BJ (cell line): Measurements from ENCODE around the gene ABITRAM. TPM values are rescaled to one million over a fixed set of nuclear protein-coding genes. Genes with fewer than 3 reads are reported as not detected.
A peak's percentile ranks its signal among the peaks of the same experiment; 100 is the strongest.
"Not testable (repeated sequence)": the region's sequence is repeated elsewhere in the genome, so short reads cannot be mapped to it uniquely, and the experiment has no call there.

Experiments
- CTCF ChIA-PET: fragments of 350-600 bp; formaldehyde crosslinking; extraction: SDS; loops from one replicate; lab custom pipeline; 2021; ENCODE audit warnings: antibody characterized with exemption, inconsistent platforms; lab: Yijun Ruan, JAX
- POLR2A ChIA-PET: fragments of 300-600 bp; sonication (Branson Sonifier 250); formaldehyde crosslinking; extraction: SDS; loops from one replicate; lab custom pipeline; 2021; ENCODE audit warnings: antibody characterized with exemption; lab: Charles Lee
- DNase-seq: peaks from one replicate; pipeline ENCODE4 v3.0.0-alpha.2; 2011; ENCODE audit warnings: low read depth
- H3K27me3 ChIP-seq: 2 replicates; pipeline ENCODE4 v1.6.0; 2011; ENCODE audit warnings: low read length; ENCODE audit not compliant: control insufficient read depth, insufficient read depth
- H3K36me3 ChIP-seq: 2 replicates; pipeline ENCODE4 v1.5.1; 2011; ENCODE audit warnings: low read length; ENCODE audit not compliant: control insufficient read depth, insufficient read depth
- H3K4me3 ChIP-seq: 2 replicates; pipeline ENCODE4 v1.5.1; 2011; ENCODE audit warnings: low read depth, mild to moderate bottlenecking, control low read depth, low read length
- CTCF ChIP-seq: IDR thresholded peaks from 2 replicates; pipeline ENCODE4 v1.5.1; 2011; ENCODE audit warnings: low read depth, mild to moderate bottlenecking, control low read depth, inconsistent platforms, low read length, moderate library complexity; ENCODE audit not compliant: insufficient read depth
- polyA minus RNA-seq: library from RNA; depleted of rRNA, polyadenylated mRNA; stranded (reverse); fragments of >200 nt; gene quantifications from 2 replicates; pipeline ENCODE4 v1.2.3, GENCODE V29; 2011; rRNA and poly(A)+ RNA removed
- polyA plus RNA-seq: library from polyadenylated mRNA; depleted of rRNA; stranded (reverse); fragments of >200 nt; gene quantifications from 2 replicates; pipeline ENCODE4 v1.2.3, GENCODE V29; 2011; rRNA removed

ABITRAM gene
- 10.3 and 17.4 TPM in 2 replicates for polyA plus RNA-seq
- 3.1 and 3.2 TPM in 2 replicates for polyA minus RNA-seq

- Histone ChIP-seq H3K4me3 (peak within 1 kb of the TSS; percentile 73), H3K27me3 (no peaks in the 10 kb centered on the region), H3K36me3 (peaks cover 1% of the 10 kb centered on the region)
- no peak for DNase-seq
- TF ChIP-seq CTCF, result no peak
- ChIA-PET POLR2A (interaction anchor here (0.6 kb wide), 1 partner anchor 79 kb away, joined by 3 read pairs; the partner anchor contains the start of gene CTNNAL1), CTCF (interaction anchor here (1.0 kb wide), 1 partner anchor 10 kb away, joined by 4 read pairs; no protein-coding TSS in a partner anchor)
Measured at GRCh38 chr9:108934323-108934893, at the start of gene ABITRAM. Gene ABITRAM, plus strand, starts transcription at chr9:108934400. Its CDS starts 87 bp downstream, at chr9:108934487.

- CTCF ChIA-PET, result interaction anchor here (0.6 kb wide), 1 partner anchor 1344 kb away, joined by 4 read pairs; no protein-coding TSS in a partner anchor
- Histone ChIP-seq H3K36me3 (peaks cover 5% of the 10 kb centered on the region), H3K4me3 (no peak overlapping the region), H3K27me3 (no peaks in the 10 kb centered on the region)
- TF ChIP-seq CTCF, result no peak
- POLR2A ChIA-PET, result no interaction called here
- no peak for DNase-seq
Measured at GRCh38 chr9:108884701-108885100, 49.5 kb upstream of the ABITRAM start.

GRCh38 chr9:108885643-108886348, 48.4 kb upstream of the ABITRAM start:
- ChIA-PET CTCF (interaction anchor here (1.2 kb wide), 1 partner anchor 9 kb away, joined by 3 read pairs; no protein-coding TSS in a partner anchor), POLR2A (no interaction called here)
- no peak for DNase-seq
- peaks cover 4% of the 10 kb centered on the region; the same call in 1 of the 2 replicates for H3K36me3 ChIP-seq
- no peak overlapping the region for H3K4me3 ChIP-seq
- H3K27me3 ChIP-seq, result no peaks in the 10 kb centered on the region
- no peak for TF ChIP-seq CTCF

GRCh38 chr9:108886594-108887271, 47.5 kb upstream of the ABITRAM start:
- POLR2A ChIA-PET, DNase-seq, H3K36me3 ChIP-seq: not testable (repeated sequence)

GRCh38 chr9:108889649-108890067, 44.5 kb upstream of the ABITRAM start:
- ChIA-PET POLR2A (no interaction called here), CTCF (interaction anchor here (0.7 to 1.1 kb wide), 3 partner anchors 37 to 522 kb away, joined by 3 to 4 read pairs (median 3); no protein-coding TSS in a partner anchor)
- no peak for TF ChIP-seq CTCF
- DNase-seq, result no peak
- no peaks in the 10 kb centered on the region for H3K27me3 ChIP-seq
- H3K4me3 ChIP-seq, result no peak overlapping the region
- H3K36me3 ChIP-seq, result peaks cover 8% of the 10 kb centered on the region

More at GRCh38 chr9:108886594-108887271, 47.5 kb upstream of the ABITRAM start:
- not testable (repeated sequence) for H3K4me3 ChIP-seq, H3K27me3 ChIP-seq
- CTCF ChIA-PET, result interaction anchor here (0.8 kb wide), 1 partner anchor 1423 kb away, joined by 3 read pairs; no protein-coding TSS in a partner anchor
